ENCODE data around the gene MYO5A. TPM values are rescaled to one million over a fixed set of nuclear protein-coding genes. Genes with fewer than 3 reads are reported as not detected.

The MYO5A gene
- total RNA-seq, 1 experiment from 2014 or later = 21.8 TPM

DNA sequence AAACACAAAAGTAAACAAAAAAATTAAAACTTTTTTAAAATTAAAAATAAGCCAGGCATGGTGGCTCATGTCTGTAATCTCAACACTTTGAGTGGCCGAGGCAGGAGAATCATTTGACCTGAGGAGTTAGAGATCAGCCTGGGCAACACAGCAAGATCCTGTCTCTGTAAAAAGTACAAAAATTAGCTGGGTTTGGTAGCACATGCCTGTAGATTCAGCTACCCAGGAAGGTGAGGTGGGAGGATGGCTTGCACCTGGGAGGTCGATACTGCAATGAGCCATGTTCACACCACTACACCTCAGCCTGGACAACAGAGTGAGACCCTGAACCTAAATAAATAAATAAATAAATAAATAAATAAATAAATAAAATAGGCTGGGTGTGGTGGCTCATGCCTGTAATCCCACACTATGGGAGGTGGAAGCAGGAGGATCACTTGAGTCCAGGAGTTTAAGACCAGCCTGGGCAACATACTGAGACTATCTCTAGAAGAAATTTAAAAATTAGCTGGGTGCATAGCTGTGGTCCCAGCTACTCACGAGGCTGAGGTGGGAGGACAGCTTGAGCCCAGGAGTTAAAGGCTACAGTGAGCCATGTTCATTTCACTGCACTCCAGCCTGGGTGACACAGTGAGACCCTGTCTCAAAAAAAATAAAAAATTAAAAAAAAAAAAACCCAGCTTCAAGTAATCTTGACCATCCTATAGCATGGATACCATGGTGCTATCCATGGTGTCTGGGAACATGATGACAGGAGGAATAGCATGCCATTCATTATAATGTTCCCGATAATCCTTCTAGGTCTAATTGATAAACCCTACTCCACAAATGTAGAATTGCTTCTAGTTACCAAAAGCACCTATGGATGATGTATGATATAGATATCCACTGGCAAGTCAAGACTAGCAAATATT, 4.2 kb downstream of the MYO5A start:
- Histone ChIP-seq H2AK5ac (ENCODE audit: insufficient read length, low read length) (no peak overlapping the region), H4K91ac (ENCODE audit: insufficient read length, low read depth, low read length) (no peak overlapping the region), H3K4me2 (ENCODE audit: insufficient read depth, insufficient read length, low read length) (no peak overlapping the region), H2BK20ac (ENCODE audit: low read depth, low read length, poor library complexity, severe bottlenecking) (no peak overlapping the region), H3K9ac (ENCODE audit: extremely low read depth, insufficient read length, low read length) (no peak overlapping the region), H4K8ac (replicated peaks; ENCODE audit: insufficient read length, low read depth, low read length) (no peak overlapping the region), H3K23me2 (ENCODE audit: insufficient read length, low read depth, low read length, poor library complexity, severe bottlenecking) (peaks cover 11% of the 10 kb centered on the region), H4K20me1 (ENCODE audit: control insufficient read depth, insufficient read depth, insufficient read length) (no peaks in the 10 kb centered on the region), H2BK120ac (ENCODE audit: low read depth, low read length, poor library complexity, severe bottlenecking) (no peak overlapping the region), H2BK12ac (ENCODE audit: insufficient read length, low read depth, low read length) (no peak overlapping the region), H3K27me3 (ENCODE audit: insufficient read depth, low read length) (no peaks in the 10 kb centered on the region; the same call in 1 of the 2 replicates), H3K18ac (ENCODE audit: insufficient read length, low read depth, low read length) (no peak overlapping the region), H3K4me1 (ENCODE audit: insufficient read depth, low read length) (no peaks in the 10 kb centered on the region), H3K4ac (ENCODE audit: low read depth, low read length) (no peak overlapping the region), H3K79me2 (ENCODE audit: insufficient read depth, low read length) (peaks cover 3% of the 10 kb centered on the region; the same call in 1 of the 2 replicates), H3K14ac (ENCODE audit: insufficient read depth, low read length) (no peak overlapping the region), H2BK5ac (ENCODE audit: insufficient read length, low read length) (no peak overlapping the region), H3K9me3 (ENCODE audit: control insufficient read depth, low read depth, low read length) (no peaks in the 10 kb centered on the region), H3K79me1 (ENCODE audit: insufficient read depth, low read depth, low read length, poor library complexity, severe bottlenecking) (peaks cover 5% of the 10 kb centered on the region), H3K56ac (ENCODE audit: insufficient read length, low read depth, low read length) (no peak overlapping the region), H3T11ph (ENCODE audit: low read length) (no peak overlapping the region), H2AFZ (ENCODE audit: low read length) (no peak overlapping the region), H3K23ac (ENCODE audit: insufficient read length, low read depth, low read length) (no peak overlapping the region), H4K5ac (ENCODE audit: insufficient read length, low read depth, low read length) (no peak overlapping the region), H2BK15ac (ENCODE audit: low read depth, low read length) (no peak overlapping the region), H3K27ac (ENCODE audit: insufficient read length, low read depth, low read length) (no peak overlapping the region)
- peaks cover 20% of the 10 kb centered on the region in 2 experiments for H3K4me1 Mint-ChIP-seq
- no peaks in the 10 kb centered on the region for H3K9me3 Mint-ChIP-seq
- H3K27ac Mint-ChIP-seq = no peak overlapping the region
- peaks cover 21% of the 10 kb centered on the region for H3K27me3 Mint-ChIP-seq (ENCODE audit: low read depth)
- no CpG with 5 or more reads among the region's 4 CpGs for WGBS (ENCODE audit: extremely low coverage, insufficient read length, low lambda C conversion rate)
- H3K4me3 Mint-ChIP-seq = no peak overlapping the region
- H3K36me3 Mint-ChIP-seq (ENCODE audit: insufficient read depth in 1 of 3, low read depth in 3 of 3) = no peaks in the 10 kb centered on the region
- no peak for DNase-seq
- TF ChIP-seq, protein P1, sequence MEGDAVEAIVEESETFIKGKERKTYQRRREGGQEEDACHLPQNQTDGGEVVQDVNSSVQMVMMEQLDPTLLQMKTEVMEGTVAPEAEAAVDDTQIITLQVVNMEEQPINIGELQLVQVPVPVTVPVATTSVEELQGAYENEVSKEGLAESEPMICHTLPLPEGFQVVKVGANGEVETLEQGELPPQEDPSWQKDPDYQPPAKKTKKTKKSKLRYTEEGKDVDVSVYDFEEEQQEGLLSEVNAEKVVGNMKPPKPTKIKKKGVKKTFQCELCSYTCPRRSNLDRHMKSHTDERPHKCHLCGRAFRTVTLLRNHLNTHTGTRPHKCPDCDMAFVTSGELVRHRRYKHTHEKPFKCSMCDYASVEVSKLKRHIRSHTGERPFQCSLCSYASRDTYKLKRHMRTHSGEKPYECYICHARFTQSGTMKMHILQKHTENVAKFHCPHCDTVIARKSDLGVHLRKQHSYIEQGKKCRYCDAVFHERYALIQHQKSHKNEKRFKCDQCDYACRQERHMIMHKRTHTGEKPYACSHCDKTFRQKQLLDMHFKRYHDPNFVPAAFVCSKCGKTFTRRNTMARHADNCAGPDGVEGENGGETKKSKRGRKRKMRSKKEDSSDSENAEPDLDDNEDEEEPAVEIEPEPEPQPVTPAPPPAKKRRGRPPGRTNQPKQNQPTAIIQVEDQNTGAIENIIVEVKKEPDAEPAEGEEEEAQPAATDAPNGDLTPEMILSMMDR (conservative IDR thresholded peaks at IDR 0.05) = no peak
